HG02678 (cell line): ENCODE results near the gene NGDN.

Source experiments
- ATAC-seq: cut with Tn5 transposase; IDR thresholded peaks from one replicate; pipeline ENCODE4 v1.9.1; 2021; ENCODE audit warnings: mild to moderate bottlenecking, moderate library complexity; ENCODE audit not compliant: unreplicated experiment

NGDN gene

GRCh38 chr14:23468704-23469126, 788 bp upstream of the NGDN start:
- ATAC-seq = no peak

- ATAC-seq = no peak
Observed at GRCh38 chr14:23469906-23470403, 452 bp downstream of the NGDN start.

GRCh38 chr14:23470947-23471346, 1.4 kb downstream of the NGDN start:
- ATAC-seq = no peak

GRCh38 chr14:23478109-23478759, 8.7 kb downstream of the NGDN start:
- no peak for ATAC-seq

GRCh38 chr14:23481362-23481970, 12.0 kb downstream of the NGDN start:
- no peak for ATAC-seq

GRCh38 chr14:23481979-23482822, 12.7 kb downstream of the NGDN start:
- ATAC-seq = no peak

- ATAC-seq = no peak
Observed at GRCh38 chr14:23482823-23483148, 13.3 kb downstream of the NGDN start.

GRCh38 chr14:23483236-23483854, 13.8 kb downstream of the NGDN start:
- no peak for ATAC-seq

- ATAC-seq = no peak
Observed at GRCh38 chr14:23485326-23485725, 15.8 kb downstream of the NGDN start.

- ATAC-seq = no peak
Observed at GRCh38 chr14:23486036-23486435, 16.5 kb downstream of the NGDN start.

- no peak for ATAC-seq
Observed at GRCh38 chr14:23487216-23487615, 17.7 kb downstream of the NGDN start.

GRCh38 chr14:23492618-23493272, 23.2 kb downstream of the NGDN start:
- ATAC-seq = no peak

- no peak for ATAC-seq
Observed at GRCh38 chr14:23494223-23494622, 24.7 kb downstream of the NGDN start.

- no peak for ATAC-seq
Observed at GRCh38 chr14:23512156-23512555, 42.7 kb downstream of the NGDN start.

GRCh38 chr14:23513005-23513817, 43.7 kb downstream of the NGDN start:
- ATAC-seq = no peak

GRCh38 chr14:23513818-23514643, 44.5 kb downstream of the NGDN start:
- ATAC-seq = no peak

GRCh38 chr14:23514644-23514957, 45.1 kb downstream of the NGDN start:
- no peak for ATAC-seq

- no peak for ATAC-seq
Observed at GRCh38 chr14:23517650-23518326, 48.3 kb downstream of the NGDN start.

- no peak for ATAC-seq
Observed at GRCh38 chr14:23518709-23519108, 49.2 kb downstream of the NGDN start.
